Ammon's horn (tissue), 1 donor: Measurements from ENCODE around the gene HSFX3.
"Not testable (repeated sequence)": the region's sequence is repeated elsewhere in the genome, so short reads cannot be mapped to it uniquely, and the experiment has no call there.

ENCODE experiments used
- DNase-seq: peaks from one replicate; pipeline ENCODE4 v3.0.0-alpha.2; 2016; ENCODE audit warnings: low spot score

HSFX3 gene, protein sequence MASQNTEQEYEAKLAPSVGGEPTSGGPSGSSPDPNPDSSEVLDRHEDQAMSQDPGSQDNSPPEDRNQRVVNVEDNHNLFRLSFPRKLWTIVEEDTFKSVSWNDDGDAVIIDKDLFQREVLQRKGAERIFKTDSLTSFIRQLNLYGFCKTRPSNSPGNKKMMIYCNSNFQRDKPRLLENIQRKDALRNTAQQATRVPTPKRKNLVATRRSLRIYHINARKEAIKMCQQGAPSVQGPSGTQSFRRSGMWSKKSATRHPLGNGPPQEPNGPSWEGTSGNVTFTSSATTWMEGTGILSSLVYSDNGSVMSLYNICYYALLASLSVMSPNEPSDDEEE

DNA sequence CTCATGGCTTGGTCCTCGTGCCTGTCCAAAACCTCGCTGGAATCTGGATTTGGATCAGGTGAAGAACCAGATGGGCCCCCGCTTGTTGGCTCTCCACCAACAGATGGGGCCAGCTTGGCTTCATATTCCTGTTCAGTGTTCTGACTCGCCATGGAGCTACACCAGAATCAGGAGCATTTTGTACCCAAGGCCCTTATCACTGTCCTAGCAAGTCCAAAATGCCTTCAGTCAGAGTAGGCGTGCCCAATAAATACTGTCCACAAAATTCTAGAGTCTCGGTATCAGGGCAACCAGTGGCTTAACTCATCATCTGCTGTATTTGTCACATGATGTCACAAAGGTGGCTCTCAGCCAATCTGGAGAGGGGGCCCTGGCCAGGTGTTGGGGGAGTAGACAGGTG, at the start of gene HSFX3:
TSS of gene HSFX3 (minus strand) at position 224 of the 400 bp plus-strand sequence. CDS start at position 152, 72 bp downstream.
- not testable (repeated sequence) for DNase-seq

DNA sequence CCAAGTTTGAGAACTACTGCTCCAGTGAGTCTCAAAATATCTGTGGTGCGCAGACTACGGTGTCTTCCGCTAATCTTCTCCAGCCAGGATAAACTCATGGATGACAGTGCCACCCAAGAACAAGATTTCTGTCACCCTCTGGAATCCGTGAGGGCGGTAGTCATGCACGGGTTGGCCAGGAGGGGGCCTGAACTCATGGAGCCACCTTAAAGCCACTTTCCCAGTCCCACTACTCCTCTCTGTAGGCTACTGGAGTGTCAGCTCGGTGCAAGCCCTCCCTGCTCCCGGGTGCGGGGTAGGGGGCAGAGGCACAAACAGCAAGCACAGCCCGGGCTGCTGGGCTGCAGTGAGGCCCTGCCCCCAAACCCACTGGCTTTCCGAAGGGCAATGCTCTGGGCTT, 48.9 kb upstream of the HSFX3 start:
- DNase-seq, result not testable (repeated sequence)

DNA sequence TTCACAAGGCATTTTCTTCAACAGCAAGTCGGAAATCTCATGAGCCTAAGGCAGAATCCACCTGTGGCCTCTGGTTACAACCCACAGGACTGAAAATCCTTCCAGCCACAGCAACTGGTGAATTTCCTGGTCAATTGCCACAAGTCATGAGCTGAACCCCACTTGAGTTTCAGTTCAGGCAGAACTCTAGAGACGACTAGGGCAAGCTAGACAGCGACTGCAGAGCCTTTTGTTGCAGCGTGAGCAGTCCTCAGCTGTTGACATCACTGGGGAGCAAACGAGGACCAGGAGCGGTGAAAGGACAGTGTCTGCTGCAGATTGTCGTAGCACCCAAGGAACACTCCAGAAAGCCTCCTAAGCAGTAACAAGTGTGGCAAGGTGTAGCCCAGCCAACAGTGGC, 46.2 kb upstream of the HSFX3 start:
- not testable (repeated sequence) for DNase-seq

DNA sequence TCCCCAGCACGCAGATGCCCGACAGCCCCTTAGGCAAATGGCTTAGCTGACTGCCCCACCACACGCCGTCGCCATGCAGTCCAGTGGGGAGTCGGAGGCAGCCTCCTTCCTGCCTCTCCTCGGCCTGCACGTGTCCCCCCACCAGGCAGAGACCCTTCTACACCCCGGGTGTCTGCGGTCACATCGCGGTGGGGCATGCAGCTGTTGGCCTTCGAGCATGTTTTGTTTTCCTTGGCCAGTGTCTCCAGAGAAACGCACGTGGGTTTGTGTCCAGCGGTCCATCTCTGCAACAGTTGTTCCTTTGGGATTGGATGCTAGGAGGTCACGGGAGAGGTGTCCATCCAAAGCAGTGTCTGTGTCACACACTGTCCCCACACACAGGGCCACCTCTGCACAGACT, 45.5 kb upstream of the HSFX3 start, which contains the start of gene HSFX2:
TSS of gene HSFX2 (minus strand) at position 101 of the 400 bp plus-strand sequence. CDS start 614 bp downstream, outside the sequence.
- not testable (repeated sequence) for DNase-seq

DNA sequence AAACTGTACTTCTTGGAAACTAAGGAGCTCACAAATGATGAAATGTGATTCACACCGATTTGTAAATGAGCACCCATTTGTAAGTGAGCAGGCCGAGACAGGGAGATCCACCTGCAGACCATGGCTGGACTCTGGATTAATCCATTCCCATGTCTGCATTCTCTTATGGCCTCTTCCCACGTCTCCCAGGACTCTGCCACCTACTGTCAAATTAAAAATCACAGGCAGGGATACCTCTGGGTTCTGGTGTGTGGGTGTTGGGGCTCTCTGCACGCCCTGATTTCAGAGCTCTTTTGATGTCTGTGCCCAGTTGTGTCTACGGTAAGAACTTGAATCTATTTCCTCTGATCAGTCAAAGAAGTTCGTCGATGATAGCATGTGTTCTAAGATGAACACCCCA, 41.3 kb upstream of the HSFX3 start:
- DNase-seq, result not testable (repeated sequence)

DNA sequence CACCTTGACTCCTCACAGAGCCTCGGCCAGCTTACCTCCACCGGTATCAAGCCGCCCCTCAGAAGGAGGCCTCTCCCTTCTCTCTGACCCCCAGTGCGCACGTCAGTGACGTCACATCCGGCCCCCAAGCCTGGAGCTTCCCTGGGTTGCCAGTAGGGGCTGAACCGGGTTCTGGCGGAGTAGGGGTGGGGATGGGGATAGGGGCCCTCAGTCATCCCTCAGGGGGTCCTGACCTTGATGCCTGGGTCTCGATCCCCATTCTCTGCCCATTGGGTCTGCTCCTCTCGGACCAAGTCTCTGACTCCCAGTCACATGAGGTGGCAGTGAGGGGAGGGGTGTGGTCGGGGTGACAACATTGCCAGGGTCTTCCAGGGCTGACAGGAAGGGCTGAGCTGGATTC, 37.6 kb upstream of the HSFX3 start, which contains the start of gene MAGEA9B:
TSS of gene MAGEA9B (minus strand) at position 101 of the 400 bp plus-strand sequence. CDS start 4,280 bp downstream, outside the sequence.
- DNase-seq, result not testable (repeated sequence)

DNA sequence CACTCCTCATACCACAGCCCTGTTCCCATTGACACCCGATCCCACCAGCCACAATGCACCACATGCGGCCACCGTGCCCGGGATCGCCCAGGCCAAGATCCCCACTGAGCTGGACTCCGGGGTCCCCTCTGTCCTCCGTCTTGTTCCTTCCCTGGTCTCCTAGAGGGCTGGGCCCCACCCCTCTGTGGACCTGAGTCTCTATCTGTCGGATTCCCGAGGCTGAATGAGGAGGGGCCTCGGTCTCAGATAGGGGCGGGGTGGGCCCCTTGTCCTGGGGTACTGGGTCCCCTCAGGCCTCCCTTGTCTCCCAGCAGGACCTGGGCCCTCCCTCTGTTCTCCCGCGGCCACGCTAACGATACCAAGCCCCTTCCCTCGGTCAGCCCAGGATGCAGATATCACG, 35.9 kb upstream of the HSFX3 start:
- DNase-seq, result not testable (repeated sequence)

DNA sequence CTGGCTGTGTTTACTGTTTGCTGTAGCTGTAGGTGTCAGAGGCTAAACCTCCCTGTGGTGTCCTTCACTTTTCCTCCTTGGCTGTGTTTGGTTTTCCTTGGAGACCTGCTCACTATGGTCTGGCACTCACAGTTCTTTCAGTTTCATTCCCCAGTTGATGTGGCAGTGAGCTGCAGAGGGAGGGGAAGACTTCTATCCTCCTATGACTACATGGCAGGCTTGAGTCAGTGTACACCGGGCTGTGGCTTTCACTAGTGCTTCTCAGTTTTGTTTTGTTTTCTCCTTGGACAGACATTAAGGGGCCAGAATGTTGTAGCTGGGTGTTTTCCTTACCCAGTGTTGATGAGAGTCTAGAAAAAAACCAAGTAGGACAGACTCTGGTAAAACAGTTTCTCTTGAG, 23.7 kb upstream of the HSFX3 start:
- not testable (repeated sequence) for DNase-seq

DNA sequence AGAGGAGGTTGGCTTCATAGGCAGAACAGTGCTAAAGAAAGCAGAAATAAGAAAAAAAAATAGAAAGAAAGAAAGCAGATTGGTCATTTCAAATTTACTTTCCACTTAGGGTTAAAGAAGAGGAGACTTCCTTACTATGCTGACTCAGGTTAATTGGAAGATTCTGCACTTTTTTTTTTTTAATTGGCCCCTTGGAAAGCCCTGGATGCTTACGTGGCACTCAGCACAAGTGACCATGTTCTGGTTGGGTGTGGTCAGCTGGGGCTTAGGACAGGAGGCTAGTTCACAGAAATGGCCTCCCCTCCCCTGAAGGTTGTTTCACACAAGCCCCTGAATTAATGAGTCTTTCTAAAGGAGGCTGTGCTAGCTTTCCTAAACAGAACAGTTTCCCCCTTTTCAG, 23.0 kb upstream of the HSFX3 start:
- no peak for DNase-seq

DNA sequence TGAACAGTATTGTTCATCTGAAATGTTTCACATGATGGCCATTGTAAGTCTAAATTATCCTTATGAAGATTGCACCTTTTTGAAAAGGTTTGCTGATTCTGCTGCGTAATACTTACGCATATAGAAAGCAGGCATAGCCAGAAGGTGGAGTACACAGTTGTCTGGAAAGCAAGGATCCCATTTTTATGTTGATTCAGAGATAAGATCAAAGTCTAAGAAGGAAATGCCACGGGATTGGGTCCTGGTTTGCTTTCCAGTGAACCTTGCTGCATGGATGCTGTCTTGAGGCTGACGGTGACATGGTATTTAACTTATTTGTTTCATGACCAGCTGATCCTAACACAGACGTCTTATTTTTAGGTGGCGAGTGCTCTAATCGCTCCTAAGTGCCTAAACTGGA, 22.0 kb upstream of the HSFX3 start:
- DNase-seq, result no peak

DNA sequence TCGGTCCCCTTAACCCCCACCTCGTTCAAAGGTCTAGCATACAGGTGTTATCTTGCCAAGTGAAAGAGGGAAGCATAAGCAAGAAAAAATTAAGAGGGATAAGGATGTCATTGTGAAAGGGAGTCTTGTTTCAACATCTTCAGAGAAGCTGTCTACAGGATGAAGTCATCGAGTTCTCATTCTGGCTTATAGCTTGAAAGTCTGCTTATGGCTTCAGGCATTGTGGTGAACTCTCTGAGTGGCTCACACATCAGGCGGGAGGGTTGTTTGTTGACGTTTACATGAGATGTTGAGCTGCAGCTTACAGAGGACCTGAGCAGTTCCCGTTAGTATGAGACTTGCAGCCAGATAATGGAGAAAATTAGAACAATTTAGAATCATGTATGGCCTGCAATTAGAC, 20.9 kb upstream of the HSFX3 start:
- DNase-seq, result no peak

DNA sequence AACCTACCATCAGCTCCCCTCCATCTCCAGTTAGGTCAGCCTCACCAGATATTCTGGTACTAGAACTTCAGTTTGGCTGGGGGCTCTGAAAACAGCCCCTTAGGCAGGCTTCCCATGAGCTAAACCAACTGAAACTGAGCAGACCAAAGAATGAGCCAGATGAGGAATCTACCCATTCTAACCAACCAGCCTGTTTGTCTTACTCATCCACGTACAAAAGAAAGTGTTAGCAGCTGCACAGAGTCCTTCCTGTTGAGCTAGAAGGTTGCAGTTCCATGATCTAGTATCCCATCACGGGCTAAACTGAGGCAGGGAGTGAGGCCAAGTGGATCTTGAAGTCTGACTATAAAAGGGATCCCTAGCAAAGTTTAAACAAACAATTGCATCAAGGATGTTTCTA, 20.0 kb upstream of the HSFX3 start:
- no peak for DNase-seq

DNA sequence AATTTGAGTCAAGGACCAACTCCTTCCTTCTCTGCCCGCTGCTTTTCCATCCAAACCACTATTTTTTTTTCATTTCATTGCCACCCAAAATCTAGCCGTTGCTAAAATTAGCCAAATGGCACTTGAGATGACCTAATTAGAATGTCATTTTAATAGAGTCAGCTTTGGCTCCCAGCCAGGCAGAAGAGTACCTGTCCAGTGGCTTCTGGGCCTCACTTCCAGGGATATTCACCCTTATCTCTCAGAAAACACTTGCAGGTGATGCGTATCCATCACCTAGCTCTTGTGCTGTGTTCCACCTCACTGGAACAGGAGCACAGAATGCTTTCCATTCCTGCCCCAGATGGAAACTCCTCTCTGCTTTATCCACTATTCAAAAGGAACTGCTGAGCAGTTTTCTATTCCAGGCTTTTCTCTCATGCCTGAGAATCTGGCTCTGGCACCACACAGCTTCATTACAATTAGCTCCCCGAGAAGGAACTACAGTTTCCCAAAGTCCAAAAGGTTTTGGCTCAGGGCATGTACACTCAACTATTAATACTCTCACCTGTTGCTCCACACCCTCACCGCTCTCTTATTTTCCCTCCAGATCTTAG, 19.1 kb upstream of the HSFX3 start:
- DNase-seq, result no peak

DNA sequence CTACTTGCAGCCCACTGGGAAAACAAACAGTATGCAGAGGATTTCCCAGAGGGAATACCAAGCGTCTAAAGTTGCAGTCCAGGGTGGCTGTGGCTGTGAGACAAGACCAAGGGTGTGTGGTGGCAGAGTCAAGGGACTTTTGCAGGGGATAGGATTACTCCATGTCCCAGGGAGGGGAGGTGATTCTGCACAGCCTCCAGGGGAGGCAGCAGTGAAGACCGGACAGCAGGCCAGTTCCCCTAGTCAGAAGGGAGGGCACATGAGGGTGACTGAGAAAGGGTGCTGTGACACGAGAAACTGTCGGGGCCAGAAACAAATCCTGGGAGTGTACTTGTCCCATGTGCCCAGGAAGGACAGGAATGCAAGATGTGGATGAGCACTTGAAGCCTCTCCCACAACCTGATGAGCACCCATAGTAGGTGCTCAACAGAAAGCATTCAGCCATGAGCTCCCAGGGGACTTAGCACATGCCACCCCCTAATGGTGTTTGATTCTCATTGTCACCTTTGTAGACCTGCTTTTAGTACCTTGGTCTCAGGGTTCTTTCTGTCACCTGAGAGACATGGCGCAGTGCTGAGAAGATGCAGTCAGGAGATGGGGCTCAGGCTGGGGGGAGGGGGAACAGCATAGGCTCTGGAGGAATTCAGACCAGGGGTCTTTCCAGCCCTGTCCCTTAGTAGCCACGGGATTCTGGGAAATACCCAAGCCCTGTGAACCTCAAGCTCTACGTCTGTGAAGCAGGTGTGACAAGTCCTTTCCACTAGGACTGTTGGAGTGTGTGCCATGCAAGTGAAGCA, 18.1 kb upstream of the HSFX3 start:
- DNase-seq, result no peak

DNA sequence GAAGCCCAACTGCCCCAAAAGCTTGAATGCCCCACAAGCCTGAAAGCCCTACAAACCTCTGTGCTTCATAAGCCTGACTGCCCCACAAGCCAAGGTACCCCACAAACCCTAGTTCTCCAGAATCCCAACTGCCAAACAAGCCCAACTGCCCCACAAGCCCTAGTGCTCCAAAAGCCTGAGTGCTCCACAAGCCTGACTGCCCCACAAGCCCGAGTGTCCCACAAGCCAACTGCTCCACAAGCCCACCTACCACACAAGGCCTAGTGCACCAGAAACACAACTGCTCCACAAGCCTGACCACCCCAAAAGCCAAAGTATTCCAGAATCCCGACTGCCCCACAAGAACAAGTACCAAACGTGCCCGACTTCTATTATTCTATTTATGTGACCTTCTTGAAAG, 13.6 kb upstream of the HSFX3 start:
- DNase-seq, result no peak

DNA sequence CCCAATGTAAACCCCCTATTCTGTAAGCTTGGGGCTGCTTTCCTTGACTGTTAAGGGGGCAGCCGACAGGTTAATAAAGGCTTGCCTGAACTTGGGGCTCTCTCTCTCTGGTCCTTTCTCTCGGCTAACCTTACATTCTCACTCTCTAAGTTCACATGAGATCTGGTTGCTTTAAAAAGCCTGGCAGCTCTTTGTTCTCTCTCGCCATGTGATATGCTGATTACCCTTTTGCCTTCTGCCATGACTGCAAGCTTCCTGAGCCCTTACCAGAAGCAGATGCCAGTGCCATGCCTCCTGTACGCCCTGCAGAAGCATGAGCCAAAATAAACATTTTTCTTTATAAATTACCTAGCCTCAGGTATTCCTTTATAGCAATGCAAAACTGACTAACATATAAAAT, 5.5 kb upstream of the HSFX3 start:
- not testable (repeated sequence) for DNase-seq

DNA sequence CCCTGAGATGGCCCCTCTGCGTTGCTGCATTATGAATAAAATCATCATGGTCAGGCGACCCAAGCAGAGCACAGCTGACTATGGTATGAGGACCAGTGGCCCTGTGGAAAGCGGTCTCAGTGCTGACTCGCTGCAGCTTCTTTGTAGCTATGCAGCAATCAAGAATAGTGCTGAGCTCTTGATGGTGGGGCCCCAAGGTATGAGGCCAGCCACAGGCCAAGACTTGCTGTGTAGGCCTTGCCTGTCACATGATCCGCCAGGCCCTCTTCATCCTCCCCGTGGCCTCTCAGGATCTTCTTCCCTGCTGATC, 2.2 kb upstream of the HSFX3 start:
- DNase-seq, result not testable (repeated sequence)

DNA sequence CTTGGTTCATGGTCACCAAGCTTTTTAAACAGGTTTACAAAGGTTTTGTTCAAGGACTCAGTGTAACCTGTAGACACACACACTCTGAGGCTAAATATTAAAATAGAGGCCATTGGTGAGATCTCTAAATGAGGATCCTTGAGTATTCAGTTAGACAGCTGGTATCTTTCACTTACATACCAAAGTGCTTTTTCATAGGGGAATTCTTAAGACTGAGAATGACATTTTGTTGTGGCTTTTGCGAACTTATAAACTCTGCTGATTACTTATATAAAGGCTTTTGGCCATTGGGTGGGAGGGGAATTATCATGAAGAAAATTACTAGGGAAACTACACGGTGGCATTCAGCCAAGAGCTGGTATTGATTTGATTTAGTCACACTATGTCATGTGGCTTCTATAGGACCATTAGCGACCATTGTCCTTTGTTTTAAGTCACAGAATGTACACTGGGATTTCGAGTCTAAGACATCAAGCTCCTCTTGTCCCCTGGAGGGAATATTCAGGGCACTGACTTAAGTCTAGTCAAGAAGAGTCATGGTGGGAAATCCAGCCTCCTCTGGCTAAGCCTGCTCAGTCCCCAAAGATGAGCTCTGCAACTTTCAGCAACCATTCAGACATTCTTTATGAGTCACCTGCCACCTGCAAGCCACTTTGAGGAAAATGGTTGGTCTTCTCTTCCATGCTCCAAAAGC, 1.7 kb upstream of the HSFX3 start:
- not testable (repeated sequence) for DNase-seq

DNA sequence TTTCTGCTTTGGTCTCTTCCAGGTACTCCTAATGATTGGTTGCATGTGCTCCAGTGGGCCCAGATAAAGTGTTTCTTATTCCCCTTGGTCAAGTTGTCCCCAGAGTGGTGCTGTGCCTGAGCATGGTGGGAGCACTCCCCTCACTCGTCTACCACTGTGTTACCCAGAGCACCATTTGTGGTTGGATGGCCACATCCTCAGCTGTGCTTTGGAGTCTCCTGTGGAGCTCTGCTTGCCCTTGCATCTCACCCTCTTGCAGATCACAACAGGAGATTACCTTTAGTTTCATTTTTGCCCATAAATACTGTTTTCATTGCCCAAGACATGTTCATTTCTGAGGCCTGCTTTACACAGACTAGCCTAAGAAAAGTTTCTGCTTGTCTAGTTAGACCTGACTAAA, 730 bp upstream of the HSFX3 start:
- not testable (repeated sequence) for DNase-seq

DNA sequence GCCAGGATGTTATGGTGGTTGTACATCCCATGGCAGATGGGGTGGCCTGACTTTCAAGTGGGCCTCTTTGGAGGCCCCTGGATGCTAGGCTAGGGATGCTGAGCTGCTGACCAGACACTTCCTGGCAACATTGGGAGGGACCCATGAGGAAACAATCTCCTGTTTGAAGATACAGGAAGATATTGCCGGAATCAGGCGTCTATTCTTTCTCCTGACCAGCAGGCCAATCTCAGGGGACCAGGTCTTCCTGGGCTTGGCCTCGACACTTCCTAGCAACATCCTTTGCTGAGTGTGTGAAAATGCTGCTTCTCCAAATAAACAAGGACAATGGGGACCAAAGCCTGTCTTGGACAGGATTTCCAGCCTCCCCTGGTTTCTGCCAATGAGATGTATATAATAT, 1.9 kb downstream of the HSFX3 start:
- not testable (repeated sequence) for DNase-seq

DNA sequence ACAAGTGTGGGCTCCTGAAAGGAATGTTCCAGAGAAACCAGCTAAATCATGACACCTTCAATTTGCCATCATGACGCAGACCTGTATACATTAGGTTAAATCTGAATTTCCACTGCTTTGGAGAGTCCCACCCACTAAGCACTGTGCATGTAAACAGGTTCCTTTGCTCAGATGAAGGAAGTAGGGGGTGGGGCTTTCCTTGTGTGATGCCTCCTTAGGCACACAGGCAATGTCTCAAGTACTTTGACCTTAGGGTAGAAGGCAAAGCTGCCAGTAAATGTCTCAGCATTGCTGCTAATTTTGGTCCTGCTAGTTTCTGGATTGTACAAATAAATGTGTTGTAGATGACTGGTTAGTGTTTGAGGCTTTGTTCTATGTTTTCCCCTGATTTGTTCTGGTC, 2.8 kb downstream of the HSFX3 start:
- DNase-seq, result not testable (repeated sequence)
